IMR-90 (cell line): ENCODE data around the gene TIAM1.

Experiments used
- BHLHE40 ChIP-seq: fragments of 150-350 bp; IDR thresholded peaks from 2 replicates; pipeline ENCODE4 v1.6.1; 2016; ENCODE audit warnings: mild to moderate bottlenecking, low read depth, low read length
- CEBPB ChIP-seq: IDR thresholded peaks from 2 replicates; pipeline ENCODE4 v1.6.1; 2012; ENCODE audit warnings: low read depth, low read length, improper control_type of control experiment
- CHD1 ChIP-seq: IDR thresholded peaks from 2 replicates; pipeline ENCODE4 v1.6.1; 2012; ENCODE audit warnings: low read depth, low read length, improper control_type of control experiment
- CTCF ChIP-seq: conservative IDR thresholded peaks from 2 replicates; pipeline ENCODE4 v1.5.1; 2012; ENCODE audit warnings: mild to moderate bottlenecking, low read depth, low read length, improper control_type of control experiment
- POLR2A ChIP-seq: IDR thresholded peaks from 2 replicates; pipeline ENCODE4 v1.6.1; 2012; ENCODE audit warnings: mild to moderate bottlenecking, low read depth, low read length
- RCOR1 ChIP-seq: IDR thresholded peaks from 2 replicates; pipeline ENCODE4 v1.6.1; 2012; ENCODE audit warnings: mild to moderate bottlenecking, low read length, improper control_type of control experiment; ENCODE audit not compliant: insufficient replicate concordance
- RFX5 ChIP-seq: IDR thresholded peaks from 2 replicates; pipeline ENCODE4 v1.8.0; 2012; ENCODE audit warnings: low read depth, mild to moderate bottlenecking, low read length, moderate library complexity

- TF ChIP-seq CTCF (no peak), RCOR1 (no peak), POLR2A (no peak), CEBPB (no peak), BHLHE40 (no peak), CHD1 (no peak), RFX5 (no peak)
Observed at GRCh38 chr21:31243611-31244010, 100.5 kb downstream of the TIAM1 start.
